Measurements from ENCODE around the gene IQSEC1. TPM values are rescaled to one million over a fixed set of nuclear protein-coding genes. Genes with fewer than 3 reads are reported as not detected.
A peak's percentile ranks its signal among the peaks of the same experiment; 100 is the strongest.
"Not testable (repeated sequence)": the region's sequence is repeated elsewhere in the genome, so short reads cannot be mapped to it uniquely, and the experiment has no call there.

IQSEC1 gene
- total RNA-seq, 1 donor from 2014 or later, result 55.2 TPM

GRCh38 chr3:12871404-12871983, 201.7 kb downstream of the IQSEC1 start:
- no peak for DNase-seq (ENCODE audit: low spot score)

DNA sequence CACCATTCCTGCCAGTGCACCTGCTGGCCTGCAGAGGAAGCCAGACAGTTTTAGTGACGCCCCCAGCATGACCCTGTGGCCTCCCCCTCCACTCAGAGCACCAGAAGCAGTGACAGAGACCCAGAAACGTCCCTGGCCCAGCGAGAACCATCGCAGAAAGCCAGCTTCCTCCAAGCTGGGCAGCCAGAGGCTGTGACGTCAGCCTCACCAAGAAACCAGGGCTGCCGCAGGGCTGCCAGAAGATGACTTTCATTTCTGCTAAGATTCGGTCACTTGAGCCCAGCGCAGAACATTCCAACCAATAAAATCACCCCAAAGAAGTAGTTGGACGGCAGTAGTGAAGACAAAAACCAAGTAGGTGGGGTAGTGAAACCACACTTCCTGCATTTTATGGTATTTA, 202.3 kb downstream of the IQSEC1 start:
- no peak for DNase-seq (ENCODE audit: low spot score)

DNA sequence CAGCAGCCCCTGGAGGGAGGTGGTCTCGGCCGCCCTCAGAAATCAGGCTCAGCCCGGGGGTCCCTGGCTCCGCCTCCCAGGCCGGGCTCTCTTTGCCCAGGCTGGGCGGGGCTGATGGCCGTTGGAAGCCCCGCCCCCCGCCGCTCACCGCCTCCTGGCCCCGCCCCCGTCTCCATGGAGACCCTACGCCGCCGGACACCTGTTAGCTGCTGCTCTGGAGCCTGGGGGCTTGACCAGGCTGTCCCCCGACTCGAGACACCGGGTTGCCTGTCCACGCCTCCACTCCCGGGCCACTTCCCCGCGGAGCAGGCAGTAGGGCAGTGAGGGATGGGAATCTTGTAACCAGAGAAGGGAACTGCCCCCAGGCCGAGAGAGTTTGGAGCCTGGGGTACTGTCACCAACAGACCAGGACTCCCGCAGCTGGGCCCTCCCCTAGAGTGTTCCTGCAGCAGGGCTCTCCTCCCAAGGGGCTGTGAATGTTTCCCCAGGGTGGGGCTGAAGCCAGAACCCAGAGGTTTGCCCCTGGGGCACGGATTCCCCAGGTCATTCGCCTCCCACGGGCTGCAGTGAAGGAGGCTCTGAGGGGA, 204.1 kb downstream of the IQSEC1 start:
- DNase-seq (ENCODE audit: low spot score), result no peak

DNA sequence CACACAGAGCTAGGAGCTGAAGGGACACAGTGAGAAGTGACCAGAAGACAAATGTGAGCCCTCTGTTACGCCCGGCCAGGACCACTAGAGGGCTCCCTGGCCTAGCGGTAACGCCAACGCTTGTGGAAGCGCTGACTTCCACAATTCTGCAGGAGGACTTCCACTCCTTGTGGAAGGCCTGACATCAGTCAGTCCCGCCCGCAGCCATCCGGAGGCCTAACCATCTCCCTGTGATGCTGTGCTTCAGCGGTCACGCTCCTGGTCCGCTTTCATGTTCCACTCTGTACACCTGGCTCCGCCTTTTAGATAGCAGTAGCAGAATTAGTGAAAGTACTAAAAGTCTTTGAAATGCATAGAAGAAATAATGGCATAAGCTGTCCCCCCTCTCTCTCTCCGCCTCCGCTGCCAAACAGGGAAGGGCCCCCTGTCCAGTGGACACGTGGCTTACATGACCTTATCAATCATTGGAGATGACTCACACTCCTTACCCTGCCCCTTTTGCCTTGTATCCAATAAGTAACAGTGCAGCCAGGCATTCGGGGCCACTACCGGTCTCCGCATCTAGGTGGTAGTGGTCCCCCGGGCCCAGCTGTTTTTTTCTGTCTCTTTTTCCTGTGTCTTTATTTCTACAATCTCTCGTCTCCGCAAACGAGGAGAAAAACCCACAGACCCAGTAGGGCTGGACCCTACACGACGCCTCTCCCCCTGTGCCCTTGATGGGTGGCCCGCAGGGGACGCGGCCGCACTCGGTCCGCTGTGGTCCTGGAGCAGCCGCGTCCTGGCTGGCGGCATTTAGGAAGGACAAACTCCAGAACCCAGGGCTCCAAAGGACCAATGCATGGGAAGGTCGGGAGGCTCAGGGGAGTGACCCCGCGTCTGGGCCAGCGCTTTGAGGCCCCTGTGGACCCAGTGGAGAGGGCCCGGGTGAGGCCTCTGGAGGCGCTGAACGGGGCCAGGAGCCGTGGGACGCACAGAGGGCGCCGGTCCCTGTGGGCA, 204.9 kb downstream of the IQSEC1 start:
- DNase-seq (ENCODE audit: low spot score), result peak; percentile 84

DNA sequence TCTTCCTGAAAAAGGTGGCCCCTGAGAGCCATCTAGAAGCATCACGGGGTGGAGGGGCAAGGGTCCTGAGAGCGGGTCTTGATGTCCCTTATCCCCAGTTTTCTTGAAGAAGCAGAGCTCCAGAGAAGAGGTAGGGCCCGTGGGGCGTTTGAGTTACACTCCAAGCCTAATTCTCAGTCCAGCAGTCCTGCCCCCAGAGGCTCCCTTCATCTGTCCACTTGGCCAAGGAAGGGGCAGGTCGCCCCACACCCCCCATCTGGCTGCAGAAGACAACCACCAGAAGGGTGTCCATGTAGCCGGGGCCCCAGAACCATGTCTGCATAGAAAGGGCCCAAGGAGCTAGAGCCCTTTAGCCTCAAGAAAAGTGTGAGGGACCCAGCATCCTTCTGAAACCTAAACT, 206.4 kb downstream of the IQSEC1 start:
- no peak for DNase-seq (ENCODE audit: low spot score)

DNA sequence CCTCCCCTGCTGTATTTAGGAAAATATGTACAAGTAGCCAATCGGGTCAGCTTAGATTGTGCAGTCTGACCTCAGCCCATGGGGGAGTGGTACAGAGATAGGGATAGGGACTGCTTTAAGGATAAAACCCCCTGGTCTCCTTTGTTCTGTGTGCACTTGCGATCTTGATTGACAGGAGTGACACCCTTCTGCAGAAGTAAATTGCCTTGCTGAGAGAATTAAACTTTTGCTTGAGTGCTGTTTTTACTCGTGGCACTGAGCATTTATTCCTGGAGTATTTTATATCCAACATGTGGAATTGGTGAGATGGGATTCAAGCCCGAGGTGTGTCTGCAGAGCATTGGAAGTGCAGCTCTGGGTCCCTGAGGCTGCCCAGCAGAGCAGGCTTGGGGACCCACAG, 208.0 kb downstream of the IQSEC1 start:
- DNase-seq (ENCODE audit: low spot score), result no peak

GRCh38 chr3:12862387-12862786, 210.8 kb downstream of the IQSEC1 start:
- DNase-seq (ENCODE audit: low spot score), result no peak

DNA sequence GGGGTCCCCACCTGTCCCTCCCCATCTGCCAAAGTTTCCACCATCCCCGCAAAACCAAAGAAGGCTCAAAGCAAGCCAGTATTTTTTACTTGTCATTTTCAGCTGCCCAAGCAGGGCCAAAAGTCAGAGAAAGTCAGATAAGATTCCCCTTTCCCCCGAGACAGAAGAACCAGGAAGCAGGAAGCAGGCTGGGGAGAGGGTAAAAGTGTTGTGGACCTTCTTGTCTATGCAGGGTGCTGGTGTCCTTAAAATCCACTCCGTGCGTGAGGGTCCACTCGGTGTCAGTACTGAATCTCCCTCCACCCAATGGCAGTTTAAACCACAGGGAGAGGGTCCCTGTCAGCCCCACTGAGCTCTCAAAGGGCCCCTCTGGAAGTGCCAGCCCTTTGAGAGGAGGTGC, 211.6 kb downstream of the IQSEC1 start:
- no peak for DNase-seq (ENCODE audit: low spot score)

- no peak for DNase-seq (ENCODE audit: low spot score)
Measured at GRCh38 chr3:12859840-12860239, 213.4 kb downstream of the IQSEC1 start.

DNA sequence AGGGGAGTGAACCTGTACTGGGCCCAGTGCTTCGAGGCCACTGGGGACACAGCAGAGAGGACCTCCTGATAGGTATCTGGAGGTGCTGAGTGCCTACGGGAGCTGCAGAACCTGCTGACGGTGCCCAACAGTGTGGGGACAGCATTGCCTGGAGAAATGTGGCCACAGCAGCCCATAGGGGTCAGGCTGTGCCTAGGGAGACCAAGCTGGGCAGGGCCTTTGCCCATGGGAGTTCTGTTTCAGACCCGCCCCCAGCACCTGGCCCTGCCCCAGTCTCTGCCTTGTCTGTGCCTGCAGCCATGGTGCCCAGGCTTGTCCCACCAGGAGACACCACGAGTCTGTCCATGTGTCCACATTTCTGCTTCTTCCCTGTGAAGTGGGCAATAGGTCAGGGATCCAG, 216.6 kb downstream of the IQSEC1 start:
- DNase-seq (ENCODE audit: low spot score), result peak; percentile 67

GRCh38 chr3:12854565-12854964, 218.7 kb downstream of the IQSEC1 start:
- no peak for DNase-seq (ENCODE audit: low spot score)

- not testable (repeated sequence) for DNase-seq (ENCODE audit: low spot score)
Measured at GRCh38 chr3:12853847-12854246, 219.4 kb downstream of the IQSEC1 start.

GRCh38 chr3:12852201-12852600, 221.0 kb downstream of the IQSEC1 start:
- DNase-seq (ENCODE audit: low spot score), result no peak

Other genes starting within 250 kb of the IQSEC1 start
- gene RPL32, start 231.9 kb downstream of the IQSEC1 start, total RNA-seq, result 2,253 TPM